Right atrium auricular region (tissue), 2 donors: Measurements from ENCODE around the gene MCC. TPM values are rescaled to one million over a fixed set of nuclear protein-coding genes. Genes with fewer than 3 reads are reported as not detected.

Source experiments
- DNase-seq: peaks from one replicate; pipeline ENCODE4 v3.0.0-alpha.2; 2019; ENCODE audit warnings: low spot score
- H3K27ac ChIP-seq, 2 donors: fragments of 200-600 bp; sonication (generic); 1 replicate in 1 of 2; 2 replicates in 1 of 2; pipeline ENCODE4 v1.5.1; 2016 to 2019
- H3K27me3 ChIP-seq, 2 donors: fragments of 200-600 bp; sonication (generic); one replicate each; pipeline versions ENCODE4 v1.5.1 to v1.6.0; 2017 to 2019
- H3K36me3 ChIP-seq: fragments of 200-600 bp; sonication (generic); one replicate; pipeline ENCODE4 v1.5.1; 2016
- H3K4me1 ChIP-seq, 2 donors: fragments of 200-600 bp; sonication (generic); one replicate each; pipeline versions ENCODE4 v1.5.1 to v1.6.0; 2017 to 2019
- H3K4me3 ChIP-seq, 2 donors: fragments of 200-600 bp; sonication (generic); 1 replicate in 1 of 2; 2 replicates in 1 of 2; pipeline ENCODE4 v1.5.1; 2017 to 2019; ENCODE audit warnings: mild to moderate bottlenecking in 1 of 2, moderate library complexity in 1 of 2
- H3K9me3 ChIP-seq, 2 donors: fragments of 200-600 bp; sonication (generic); one replicate each; pipeline ENCODE4 v1.5.1; 2019
- total RNA-seq, 2 donors: library from RNA; depleted of rRNA; stranded (reverse); fragments of >200 nt; gene quantifications; one replicate each; pipeline ENCODE4 v1.1.0, GENCODE V29; 2016
- TF ChIP-seq, protein P1 (sequence below), 2 donors: fragments of 200-600 bp; sonication (generic); IDR thresholded peaks; one replicate each; pipeline ENCODE4 v1.5.1; 2019; ENCODE audit warnings: antibody characterized with exemption in 2 of 2

The MCC gene
- total RNA-seq, 2 donors from 2014 or later = 28.8 to 31.7 TPM

DNA sequence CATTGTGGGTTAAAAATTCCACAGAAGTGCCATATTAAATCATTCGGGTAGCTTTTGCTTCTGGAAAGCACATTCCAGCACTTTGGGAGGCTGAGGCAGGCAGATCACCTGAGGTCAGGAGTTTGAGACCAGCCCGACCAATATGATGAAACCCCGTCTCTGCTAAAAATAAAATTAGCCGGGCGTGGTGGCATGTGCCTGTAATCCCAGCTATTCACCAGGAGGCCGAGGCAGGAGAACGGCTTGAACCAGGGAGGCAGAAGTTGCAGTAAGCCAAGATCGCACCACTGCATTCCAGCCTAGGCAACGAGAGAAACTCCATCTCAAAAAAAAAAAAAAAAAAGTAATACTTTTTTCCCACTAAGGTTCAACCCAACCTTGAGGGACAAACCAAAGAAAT, 243.3 kb downstream of the MCC start:
- DNase-seq = no peak
- TF ChIP-seq, protein P1, sequence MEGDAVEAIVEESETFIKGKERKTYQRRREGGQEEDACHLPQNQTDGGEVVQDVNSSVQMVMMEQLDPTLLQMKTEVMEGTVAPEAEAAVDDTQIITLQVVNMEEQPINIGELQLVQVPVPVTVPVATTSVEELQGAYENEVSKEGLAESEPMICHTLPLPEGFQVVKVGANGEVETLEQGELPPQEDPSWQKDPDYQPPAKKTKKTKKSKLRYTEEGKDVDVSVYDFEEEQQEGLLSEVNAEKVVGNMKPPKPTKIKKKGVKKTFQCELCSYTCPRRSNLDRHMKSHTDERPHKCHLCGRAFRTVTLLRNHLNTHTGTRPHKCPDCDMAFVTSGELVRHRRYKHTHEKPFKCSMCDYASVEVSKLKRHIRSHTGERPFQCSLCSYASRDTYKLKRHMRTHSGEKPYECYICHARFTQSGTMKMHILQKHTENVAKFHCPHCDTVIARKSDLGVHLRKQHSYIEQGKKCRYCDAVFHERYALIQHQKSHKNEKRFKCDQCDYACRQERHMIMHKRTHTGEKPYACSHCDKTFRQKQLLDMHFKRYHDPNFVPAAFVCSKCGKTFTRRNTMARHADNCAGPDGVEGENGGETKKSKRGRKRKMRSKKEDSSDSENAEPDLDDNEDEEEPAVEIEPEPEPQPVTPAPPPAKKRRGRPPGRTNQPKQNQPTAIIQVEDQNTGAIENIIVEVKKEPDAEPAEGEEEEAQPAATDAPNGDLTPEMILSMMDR (IDR thresholded peaks at IDR 0.05) = no peak
- Histone ChIP-seq H3K4me1 (peaks cover 0 to 66% of the 10 kb centered on the region in 2 donors), H3K9me3 (no peaks in the 10 kb centered on the region), H3K27ac (peak overlapping the region in 1 of 2 donors; percentile 75), H3K4me3 (no peak overlapping the region), H3K27me3 (no peaks in the 10 kb centered on the region), H3K36me3 (no peaks in the 10 kb centered on the region)

DNA sequence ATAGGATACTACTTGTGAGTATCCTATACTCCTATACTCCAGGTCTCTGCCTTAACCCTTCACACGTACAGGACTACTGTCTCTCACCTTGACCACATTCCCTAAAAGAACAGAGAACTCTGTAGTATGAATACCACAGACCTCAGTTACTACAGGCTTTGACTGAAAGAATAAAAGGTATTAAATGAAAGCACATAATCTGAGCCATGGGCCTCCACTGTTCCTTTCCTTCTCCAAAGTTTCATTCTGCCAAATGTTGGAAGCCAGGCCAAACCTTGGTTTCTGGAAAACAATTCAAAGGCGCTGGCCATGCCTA, 244.9 kb downstream of the MCC start:
- no peak for DNase-seq
- Histone ChIP-seq H3K36me3 (no peaks in the 10 kb centered on the region), H3K4me1 (peaks cover 0 to 50% of the 10 kb centered on the region in 2 donors), H3K4me3 (no peak overlapping the region), H3K27me3 (no peaks in the 10 kb centered on the region), H3K27ac (no peak overlapping the region), H3K9me3 (no peaks in the 10 kb centered on the region)
- TF ChIP-seq, protein P1 (IDR thresholded peaks at IDR 0.05) = no peak

DNA sequence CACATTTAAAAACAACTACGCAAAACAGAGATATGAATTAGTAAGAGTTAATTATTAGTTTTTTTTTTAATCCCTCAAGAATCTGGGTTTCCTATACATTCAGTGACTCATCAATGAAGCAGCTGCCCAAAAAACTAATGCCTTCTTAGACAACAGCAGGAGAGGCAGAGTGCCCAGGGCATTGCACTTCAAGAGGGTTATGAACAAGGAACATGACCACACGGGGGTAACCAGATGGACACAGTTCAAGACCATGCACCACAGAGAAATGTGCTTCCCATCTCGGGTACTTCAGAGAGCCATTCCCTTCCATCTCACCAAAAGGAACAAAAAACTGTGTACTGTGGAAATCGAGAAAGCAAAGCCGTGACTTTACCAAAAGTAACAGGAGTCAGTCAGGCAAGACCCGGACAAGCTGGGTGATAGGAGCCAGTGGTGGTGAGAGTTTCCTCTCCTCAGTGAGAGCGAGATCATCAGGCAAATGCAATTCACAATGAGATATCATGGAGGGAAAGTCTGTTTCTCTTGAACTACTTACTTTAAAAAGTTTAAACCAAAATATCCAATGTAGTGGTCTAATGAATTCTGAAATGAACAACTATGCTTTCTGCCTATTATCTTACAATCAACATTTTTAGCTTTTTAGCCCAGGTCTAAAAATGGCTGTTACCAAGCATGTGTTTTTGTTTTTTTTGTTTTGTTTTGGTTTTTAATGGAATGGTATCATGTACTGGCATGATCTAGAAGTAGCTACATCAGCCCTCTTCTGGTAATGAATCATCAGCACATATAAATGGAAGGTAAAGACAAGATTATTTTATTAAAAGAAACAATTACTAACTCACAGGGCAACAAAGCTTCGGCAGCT, 245.5 kb downstream of the MCC start:
- Histone ChIP-seq H3K4me1 (peaks cover 0 to 50% of the 10 kb centered on the region in 2 donors), H3K36me3 (no peaks in the 10 kb centered on the region), H3K9me3 (no peaks in the 10 kb centered on the region), H3K27me3 (no peaks in the 10 kb centered on the region), H3K4me3 (no peak overlapping the region), H3K27ac (no peak overlapping the region)
- TF ChIP-seq, protein P1 (IDR thresholded peaks at IDR 0.05) = no peak
- no peak for DNase-seq

DNA sequence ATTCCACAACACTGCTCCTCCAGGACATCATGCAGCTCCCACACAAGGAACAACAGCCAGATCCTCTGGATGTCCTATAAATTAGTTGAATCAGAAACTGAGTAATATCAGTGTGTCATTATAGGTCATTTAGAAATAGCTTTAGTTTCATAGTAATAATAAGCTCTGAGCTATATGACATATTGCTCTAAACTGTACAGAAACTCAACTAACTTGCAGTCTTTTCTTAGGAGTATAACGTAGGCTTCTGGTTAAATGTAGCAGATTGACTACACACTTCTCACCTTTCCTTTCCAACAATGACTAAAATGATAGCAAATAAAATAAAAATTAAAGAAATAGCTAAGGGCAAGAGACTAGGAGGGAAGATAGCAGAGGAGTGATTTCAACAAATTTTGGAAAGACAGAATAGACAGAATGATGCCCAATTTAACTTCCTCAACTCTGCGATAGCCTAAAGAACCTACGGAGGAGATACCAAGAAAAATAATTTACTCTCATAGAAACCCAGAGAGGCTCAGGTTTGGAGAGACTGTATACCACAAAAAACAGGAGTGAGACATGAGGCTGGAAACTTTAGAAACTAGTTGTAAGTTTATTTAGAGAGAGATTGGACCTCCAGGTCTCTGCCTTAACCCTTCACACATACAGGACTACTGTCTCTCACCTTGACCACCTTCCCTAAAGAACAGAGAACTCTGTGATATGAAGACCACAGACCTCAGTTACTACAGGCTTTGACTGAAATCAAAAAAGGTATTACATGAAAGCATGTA, 247.1 kb downstream of the MCC start:
- no peak for DNase-seq
- Histone ChIP-seq H3K27me3 (no peaks in the 10 kb centered on the region), H3K27ac (no peak overlapping the region), H3K4me1 (peaks cover 0 to 40% of the 10 kb centered on the region in 2 donors), H3K9me3 (no peaks in the 10 kb centered on the region), H3K36me3 (no peaks in the 10 kb centered on the region), H3K4me3 (no peak overlapping the region)
- TF ChIP-seq, protein P1 (IDR thresholded peaks at IDR 0.05) = no peak

DNA sequence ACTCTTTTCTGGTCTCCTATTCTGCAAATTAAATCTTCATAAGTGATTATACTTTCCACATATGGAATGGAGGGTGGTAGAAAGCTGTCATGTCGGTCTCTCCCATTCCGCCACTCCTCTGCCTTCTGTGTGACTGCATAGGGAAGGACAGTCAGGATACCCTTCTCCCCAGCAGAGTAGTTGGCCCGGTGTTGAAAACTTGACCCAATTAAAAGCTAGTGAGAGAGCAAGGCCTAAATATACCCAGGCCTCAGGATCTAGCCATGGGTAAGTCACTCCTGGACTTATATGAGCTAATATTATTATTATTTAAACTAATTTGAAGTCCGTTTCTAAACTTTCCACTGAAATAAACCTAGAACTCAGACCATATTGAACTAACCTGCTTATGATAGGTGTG, 248.2 kb downstream of the MCC start:
- Histone ChIP-seq H3K27me3 (no peaks in the 10 kb centered on the region), H3K4me1 (peaks cover 0 to 33% of the 10 kb centered on the region in 2 donors), H3K9me3 (no peaks in the 10 kb centered on the region), H3K4me3 (no peak overlapping the region), H3K27ac (no peak overlapping the region), H3K36me3 (no peaks in the 10 kb centered on the region)
- no peak for DNase-seq
- TF ChIP-seq, protein P1 (IDR thresholded peaks at IDR 0.05) = no peak
